ENCODE data around the gene YY1AP1.
A peak's percentile ranks its signal among the peaks of the same experiment; 100 is the strongest.
"Not testable (repeated sequence)": the region's sequence is repeated elsewhere in the genome, so short reads cannot be mapped to it uniquely, and the experiment has no call there.

YY1AP1 gene

GRCh38 chr1:155645034-155645598 lies 43.5 kb downstream of the YY1AP1 start:
- no peak for DNase-seq

DNA sequence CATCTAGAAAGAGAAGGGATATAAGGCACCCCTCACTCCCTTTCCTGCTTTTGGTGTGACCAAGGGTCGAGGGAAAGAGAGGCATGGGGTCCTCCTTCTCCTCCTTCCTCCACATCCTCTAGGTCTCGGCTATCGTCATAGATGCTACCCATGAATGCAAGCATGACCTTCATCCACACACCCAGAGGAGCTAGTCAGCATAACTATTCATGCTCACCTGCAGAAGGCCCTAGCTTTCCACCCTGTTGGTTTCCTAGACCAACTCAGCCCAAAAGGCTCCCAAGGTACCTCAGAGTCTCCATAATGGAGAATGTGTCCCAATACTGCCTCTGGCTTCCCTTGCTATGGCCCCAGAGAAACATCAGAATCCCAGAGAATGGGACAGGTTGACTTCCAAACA lies 45.3 kb downstream of the YY1AP1 start:
- DNase-seq: no peak

- not testable (repeated sequence) for DNase-seq
Observed at GRCh38 chr1:155642559-155643180, 45.9 kb downstream of the YY1AP1 start.

DNA sequence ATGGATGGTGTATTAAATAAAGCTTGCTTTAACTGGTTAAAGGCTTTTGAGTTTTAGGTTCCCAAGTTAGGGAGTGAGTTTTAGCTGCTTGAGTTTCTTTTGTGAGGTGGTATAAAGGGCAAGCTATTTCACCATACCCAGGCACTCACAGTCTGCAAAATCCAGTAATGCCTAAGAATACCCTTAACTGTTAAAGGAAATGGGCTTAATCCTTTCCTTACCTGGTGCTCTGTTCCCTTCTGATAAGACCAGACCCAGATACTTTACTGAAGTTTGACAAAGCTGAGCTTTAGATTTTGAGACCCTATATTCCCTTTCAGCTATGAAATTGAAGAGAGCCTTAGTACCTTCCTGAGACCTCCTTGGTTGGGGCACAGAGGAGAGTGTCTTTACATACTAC lies 48.2 kb downstream of the YY1AP1 start:
- no peak for DNase-seq

- DNase-seq: no peak
Observed at GRCh38 chr1:155636397-155637153, 52.0 kb downstream of the YY1AP1 start.

- not testable (repeated sequence) for DNase-seq
Observed at GRCh38 chr1:155626428-155626827, 62.1 kb downstream of the YY1AP1 start.

DNA sequence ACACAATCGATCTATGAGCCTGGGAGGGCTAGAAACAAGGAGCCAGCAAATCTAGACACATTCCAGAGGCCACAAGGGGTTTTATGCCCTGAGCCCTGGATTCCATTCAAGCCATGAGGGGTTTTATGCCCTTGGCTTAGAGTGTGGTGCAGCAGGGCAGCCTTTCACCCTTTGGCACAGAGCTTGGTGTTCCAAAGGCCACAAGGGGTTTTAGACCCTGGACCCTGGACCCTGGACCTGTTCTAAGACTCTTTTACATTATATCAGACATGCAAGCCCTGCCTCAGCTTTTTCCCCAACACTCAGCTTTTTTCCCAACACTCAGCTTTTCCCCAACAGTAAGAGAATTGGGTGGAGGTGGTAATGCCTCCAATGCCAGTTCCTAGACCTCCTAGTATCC lies 65.2 kb downstream of the YY1AP1 start:
- no peak for DNase-seq

GRCh38 chr1:155622191-155622590 lies 66.4 kb downstream of the YY1AP1 start:
- no peak for DNase-seq

GRCh38 chr1:155613226-155613625 lies 75.3 kb downstream of the YY1AP1 start:
- not testable (repeated sequence) for DNase-seq

GRCh38 chr1:155610257-155610647 lies 78.3 kb downstream of the YY1AP1 start:
- DNase-seq: not testable (repeated sequence)

GRCh38 chr1:155609515-155610256 lies 78.9 kb downstream of the YY1AP1 start, which contains the start of gene MSTO1:
Gene MSTO1 (plus strand): TSS chr1:155610218. CDS start chr1:155610249, 31 bp downstream.
- peak; percentile 88 for DNase-seq
